Stimulated activated CD4-positive, alpha-beta T cell treated with anti-CD3 and anti-CD28 coated beads, Interleukin-15, amount 100 ng/mL, for 24 hours (primary cell): Measurements from ENCODE around the gene HOXB5.

Source experiments
- DNase-seq: peaks from one replicate; pipeline ENCODE4 v3.0.0-alpha.2; 2020

Gene HOXB5

DNA sequence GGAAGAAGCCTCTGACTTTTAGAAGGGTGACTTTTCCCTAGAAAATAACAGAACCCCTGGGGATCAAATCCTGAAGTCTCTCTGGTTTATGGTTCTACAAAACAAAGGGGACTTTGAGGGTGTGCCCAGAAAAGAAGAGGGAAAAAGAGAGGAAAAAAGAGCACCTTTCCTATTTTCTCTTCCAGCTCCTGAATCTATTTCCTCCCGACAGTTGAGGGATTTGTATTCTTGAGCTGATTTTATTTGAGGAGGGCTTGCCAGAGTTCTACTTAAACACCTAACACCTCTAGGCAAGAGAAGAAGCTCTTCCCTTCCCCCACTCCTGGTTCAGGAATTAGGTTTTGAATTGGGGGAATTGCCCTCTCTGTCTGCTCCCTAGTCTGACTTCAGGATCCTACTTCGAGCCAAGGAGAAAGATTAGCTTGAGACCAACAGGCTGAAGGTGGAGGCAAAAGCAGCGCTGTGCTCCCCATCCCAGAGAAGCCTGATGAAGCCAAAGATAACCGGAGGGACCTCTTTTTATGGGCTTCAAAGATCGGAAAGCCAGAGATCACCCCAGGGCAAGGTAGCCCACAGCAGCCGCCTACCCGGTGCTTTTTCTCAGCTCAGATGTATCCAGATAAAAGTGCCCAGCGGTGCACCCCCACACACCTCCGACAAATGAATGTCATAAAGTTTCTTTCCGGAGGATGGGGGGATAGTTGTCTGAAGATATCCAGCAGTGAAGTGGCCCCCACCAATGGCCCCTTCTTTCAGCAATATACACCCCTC, 4.3 kb downstream of the HOXB5 start:
- no peak for DNase-seq

DNA sequence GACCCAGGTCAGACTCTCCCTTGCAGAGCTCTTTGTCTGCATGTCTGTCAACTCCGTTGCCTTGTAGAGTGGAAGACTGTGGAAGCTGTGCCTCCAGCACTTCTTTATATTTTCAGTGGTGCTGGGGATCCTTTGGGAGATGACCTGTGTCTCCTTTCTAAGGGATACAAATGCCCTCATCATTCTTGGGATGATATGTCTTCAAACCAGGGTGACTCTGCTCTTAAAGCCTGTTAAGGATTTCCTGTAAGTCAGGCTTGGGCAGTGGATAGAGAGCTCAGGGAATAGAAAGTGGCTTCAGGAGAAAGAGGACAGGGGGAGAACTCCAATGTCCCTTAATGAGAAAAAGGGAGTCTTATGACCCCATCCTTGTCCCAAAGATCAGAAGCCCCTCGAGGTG, 5.1 kb downstream of the HOXB5 start:
- DNase-seq = no peak

DNA sequence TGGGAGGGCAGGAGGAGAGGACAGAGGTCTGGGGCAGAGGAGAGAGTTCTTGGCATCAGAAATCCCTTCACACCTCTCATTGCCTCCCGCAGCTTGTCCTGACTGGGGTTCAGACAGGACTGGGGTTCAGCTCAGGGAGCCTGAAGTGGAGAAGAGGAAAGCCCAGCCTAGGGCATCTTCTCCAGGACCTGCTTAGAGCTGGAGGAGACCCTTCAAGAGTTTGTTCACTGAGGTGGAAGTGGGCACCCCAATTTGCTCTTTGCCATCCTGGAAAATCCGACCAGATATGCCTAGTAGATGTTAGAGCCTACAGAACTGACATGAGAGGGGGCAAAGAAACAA, 5.5 kb downstream of the HOXB5 start:
- DNase-seq = no peak

DNA sequence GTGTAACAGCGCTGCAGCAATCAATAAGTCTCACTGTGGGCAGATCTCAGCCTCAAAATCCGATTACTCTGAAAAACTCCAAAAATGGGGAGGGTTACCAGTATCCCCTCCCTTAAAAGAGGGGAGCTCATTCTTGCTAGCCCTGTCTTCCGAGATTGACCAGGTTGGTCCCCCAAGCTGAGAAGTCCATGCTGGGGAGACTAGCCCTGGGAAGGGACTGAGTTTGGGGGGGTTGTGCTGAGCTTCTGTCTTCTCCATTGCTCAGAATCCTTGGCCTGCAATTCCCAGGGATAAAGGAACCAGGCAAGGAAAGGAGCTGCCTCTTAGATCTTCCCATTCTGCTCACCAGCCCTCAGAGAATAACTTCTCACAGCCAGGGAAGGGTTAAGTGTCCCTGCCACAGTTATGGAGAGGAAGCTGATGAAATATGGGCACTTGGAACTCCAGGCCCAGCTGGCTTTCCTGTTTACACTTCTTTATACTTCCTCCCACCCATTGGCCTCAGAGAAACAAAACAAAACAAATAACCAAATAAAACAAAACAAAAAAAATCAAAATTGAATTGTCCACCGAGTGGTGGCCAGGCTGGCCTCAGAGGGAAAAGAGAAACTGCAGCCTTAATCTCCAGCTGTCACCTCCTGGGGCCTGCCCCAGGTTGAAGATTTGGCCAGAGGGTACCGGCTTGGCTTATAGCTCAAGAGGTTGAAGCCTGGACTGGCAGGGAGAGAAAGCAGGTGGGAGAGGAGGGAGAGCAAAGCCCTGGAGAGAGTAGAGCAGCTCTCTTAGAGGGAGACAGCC, 6.1 kb downstream of the HOXB5 start:
- DNase-seq = no peak

DNA sequence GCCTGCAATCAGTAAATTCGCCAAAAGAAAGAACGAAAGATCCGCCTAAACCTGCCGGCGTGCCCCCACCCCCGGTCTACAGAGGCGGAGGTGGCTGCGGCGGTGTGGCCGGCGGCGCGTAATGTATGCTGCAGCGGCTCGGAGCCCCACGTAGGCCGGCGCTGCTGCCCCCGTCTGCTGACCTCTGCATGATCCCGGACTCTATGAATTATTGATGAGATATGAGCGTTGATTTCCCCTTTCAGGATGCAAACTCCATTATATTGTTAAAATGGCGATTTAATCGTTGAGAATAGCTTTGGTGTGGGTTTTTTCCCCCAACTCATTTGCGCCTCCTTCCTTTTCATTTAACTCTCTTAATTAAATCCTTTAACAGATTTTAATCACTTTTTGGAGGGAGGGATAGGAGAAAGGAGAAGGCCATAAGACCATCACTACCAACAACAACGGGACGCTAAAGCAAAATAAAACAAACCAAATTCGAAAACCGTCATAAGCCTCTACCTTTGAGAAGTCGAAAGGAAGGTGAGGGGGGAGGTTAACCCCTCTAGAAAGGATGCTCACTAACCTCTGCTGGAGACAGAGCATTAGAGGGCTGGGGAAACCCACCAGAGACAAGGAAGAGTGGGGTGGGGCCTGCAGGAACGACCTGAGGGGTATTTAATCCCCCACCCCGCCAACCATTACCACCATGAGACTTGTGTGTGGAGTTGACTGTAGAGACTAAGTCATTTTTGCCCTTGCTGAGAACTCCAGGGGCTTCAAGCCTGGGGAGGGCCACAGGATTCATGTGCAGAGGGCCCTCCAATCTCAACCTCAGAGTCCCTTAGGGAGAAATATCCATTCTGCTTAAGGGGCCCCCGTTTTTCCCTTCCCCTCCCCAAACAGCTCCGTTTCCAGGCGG, 7.0 kb downstream of the HOXB5 start:
- DNase-seq = peak; percentile 53

DNA sequence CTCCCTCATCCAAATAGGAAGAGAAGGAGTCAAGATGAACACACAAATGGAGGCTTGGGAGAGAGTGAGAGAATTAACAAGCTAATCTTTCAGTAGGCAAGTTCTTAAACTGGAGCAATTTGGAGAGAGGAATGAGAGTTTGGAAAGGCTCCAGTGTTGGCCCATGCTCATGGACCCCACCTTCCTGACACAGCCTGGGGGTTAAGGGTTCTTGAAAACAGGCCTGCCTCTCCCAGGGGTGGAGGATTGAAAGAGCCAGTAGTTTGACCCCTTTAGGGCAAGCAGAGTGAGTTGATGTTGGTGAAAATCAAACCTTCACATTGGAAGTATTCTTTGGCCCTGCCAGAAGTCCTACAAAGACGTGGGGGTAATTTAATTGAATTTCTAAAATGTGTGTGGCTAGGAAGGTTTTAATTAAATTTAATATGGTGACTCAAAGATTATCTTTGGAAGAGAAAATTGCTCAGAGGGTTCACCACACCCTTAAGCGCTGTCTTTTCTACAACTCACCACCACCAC, 9.3 kb downstream of the HOXB5 start:
- DNase-seq = no peak

DNA sequence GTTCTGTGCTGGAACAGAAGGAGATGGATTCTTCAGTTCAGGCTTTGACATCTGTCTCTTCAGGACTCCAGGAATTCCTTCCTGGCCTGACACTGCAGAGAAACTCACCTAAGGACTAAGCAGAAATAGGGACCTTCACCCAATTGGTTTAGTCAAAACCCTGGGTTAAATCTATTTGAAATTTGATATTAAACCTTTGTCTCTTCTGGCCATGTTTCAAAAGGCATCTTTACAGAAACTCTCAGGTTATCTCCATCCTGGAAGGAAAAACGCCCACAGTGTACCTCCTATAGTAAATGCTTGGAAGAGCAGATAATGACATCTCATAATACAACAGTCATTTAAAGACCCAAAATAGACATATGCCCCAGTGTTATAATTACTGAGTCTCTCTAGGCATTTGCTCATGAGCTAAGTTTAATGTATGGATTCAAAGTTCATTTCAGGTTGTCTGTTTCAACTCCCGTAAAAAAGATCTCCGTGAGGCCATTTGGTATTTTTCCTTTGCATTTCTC, 9.8 kb downstream of the HOXB5 start:
- no peak for DNase-seq

DNA sequence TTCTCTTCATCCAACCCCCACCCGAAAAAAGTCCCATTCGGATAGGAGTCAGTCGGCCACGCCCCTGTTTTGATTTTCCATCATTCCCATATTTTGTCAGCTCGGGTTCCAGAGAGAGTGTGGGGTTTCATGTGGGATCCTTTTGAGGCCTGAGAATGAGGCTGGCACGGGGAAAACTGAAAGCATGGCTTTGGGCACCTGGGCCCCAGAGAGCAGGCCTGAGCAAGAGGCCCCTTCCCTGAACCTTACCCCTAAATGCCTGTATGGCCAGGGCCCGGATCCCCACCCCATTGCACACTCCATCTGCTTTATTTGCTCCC, 10.9 kb downstream of the HOXB5 start:
- no peak for DNase-seq

DNA sequence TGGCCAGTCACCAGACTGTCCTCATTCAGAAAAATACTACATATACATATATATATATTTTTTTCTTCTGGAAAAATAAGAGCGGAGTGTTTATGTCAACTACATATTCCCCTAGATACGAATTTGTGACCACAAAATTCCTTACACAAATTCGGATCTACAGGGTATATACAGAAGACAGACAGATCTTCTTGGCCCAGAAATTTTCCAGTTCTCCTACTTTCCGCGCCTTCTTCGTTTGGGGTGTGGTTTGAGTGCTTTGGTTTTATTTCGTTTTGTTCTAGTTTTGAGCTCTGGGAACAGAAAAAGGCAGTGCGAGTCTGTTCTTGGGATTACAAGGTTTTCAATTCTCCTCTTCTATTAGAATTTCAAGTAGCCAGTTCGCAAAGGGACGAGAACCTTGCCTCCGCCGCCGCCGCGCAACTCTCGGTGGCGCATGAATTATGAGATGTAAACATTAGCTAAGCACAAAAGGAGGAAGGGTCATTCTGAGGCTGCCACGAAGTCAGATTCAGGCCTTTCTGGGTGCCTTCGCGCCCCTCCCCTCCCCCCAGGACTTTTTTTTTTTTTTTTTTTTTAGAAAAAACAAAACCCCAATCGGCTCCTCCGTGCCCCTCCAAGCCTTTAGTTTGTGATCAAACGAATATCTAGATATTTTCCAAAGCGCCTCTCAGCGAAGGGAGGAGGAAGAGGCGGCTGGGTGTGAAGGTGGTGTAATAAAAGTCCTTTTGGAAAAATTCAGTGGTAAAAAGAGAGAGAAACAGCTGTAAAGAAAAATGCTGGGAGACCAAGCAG, 13.6 kb downstream of the HOXB5 start:
- DNase-seq = no peak

DNA sequence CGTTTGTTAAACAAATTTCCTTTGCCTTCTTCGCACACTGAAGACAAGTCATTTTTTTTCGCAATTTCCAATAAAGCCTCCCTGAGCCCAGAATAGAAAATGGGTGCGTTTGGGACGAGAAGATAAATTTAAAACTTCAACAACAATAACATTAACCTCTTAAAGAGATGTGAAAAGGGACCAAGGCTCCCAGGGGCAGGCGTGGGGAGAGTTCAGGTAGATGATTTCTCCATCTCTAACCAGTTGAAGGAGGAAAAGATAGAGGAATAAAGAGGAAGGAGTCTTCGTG, 14.2 kb downstream of the HOXB5 start:
- no peak for DNase-seq

DNA sequence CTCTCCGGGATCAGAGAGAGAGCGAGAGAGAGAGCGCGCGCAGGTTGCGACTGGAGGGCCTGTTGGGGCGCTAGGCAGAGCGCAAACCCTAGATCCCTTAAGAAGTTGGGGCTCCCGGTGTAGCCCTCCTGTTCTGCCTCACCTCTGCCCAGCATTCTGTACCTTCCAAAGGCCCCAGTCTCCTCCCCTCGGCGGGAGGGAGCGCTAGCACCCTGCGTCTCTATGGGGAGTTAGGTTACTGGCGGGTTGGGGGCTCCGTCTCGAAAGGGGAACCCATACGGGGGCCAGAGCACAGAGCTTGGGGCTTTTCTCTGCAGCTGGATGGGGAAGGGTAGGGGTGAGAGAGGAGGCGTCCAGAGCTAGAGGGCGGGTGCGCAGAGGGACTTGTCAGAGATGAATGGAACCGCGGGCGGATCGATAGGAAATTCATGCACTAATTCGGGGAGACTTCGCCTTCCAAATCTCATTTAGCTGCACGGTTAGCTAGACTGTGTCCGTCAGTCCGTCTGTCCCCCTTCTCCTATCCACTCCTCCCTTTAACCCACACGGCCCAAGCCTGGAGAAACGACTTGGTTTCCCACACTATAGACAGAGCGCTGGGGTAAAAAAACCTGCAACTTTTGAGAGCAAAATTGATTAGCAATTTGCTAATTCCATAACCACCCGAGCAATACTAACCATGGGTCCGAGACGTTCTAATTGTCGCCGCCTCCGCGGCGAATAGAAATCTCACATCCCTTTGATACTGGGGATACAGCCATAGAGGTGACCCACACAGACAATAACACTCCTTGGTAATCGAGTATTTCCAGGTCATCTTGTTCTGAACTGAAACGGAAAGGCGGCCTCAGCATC, 14.7 kb downstream of the HOXB5 start:
- DNase-seq = peak; percentile 35

DNA sequence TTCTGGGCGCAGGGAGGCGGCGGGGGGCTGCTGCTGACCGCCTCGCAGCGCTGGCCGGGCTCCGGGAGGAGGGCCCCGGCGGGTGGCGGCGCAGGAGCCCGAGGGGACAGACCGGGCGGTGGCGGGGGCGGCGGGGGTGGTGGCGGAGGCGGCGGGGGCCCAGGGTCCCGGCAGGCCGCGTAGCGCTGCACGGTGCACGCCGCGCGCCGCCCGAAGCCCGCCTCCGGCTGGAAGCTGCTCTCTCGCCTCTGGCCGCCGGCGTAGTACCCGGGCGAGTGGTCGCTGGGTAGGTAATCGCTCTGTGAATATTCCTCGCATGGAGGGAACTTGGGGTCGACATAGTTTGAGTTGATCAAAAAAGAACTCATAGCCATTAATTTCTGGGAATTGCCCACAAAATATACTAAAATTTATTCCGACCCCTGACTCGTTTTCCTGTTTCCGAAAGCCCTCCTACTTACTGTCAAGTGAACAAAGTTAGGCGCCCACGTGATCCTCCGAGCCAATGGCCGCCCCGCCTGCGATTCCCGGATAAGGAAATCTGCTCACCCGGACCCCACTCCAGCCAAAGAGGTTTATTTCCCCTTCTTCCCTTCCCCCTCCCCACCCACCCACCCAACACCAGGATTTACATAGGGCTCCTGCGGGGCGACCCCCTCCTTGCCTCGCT, 15.5 kb downstream of the HOXB5 start, which contains the start of gene HOXB4:
Gene HOXB4, minus strand, starts transcription at position 405 of the 670 bp plus-strand sequence. Its CDS starts 31 bp downstream, at position 374.
- peak; percentile 83 for DNase-seq

DNA sequence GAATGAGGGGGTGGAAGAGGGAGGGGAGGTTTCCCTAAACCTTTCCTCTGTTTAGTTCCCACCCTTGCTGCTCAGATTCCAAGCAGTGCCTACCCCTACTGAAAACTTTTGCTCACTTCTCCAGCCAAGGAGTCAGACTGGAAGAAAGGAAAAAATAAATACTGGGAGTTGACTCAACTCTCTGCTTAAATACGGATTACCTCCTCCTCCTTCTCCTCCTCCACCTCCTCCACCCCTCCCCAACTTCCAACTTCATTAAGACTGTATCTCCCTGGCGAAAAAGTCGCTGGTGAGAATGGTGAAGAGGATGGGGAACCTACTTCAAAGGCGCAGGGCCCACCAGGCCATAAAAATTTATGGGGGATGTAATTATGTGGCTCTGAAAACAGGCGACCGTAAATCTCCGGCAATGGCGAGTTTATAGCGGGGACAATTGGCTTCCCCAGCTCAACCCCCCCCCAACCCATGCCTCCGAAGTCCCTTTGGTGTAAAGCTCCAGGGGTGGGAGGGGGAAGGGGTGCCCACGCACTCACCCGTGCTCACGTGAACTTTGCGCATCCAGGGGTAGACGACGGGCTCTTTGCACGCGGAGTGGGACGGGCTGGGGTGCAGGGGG, 16.1 kb downstream of the HOXB5 start:
- DNase-seq = no peak

DNA sequence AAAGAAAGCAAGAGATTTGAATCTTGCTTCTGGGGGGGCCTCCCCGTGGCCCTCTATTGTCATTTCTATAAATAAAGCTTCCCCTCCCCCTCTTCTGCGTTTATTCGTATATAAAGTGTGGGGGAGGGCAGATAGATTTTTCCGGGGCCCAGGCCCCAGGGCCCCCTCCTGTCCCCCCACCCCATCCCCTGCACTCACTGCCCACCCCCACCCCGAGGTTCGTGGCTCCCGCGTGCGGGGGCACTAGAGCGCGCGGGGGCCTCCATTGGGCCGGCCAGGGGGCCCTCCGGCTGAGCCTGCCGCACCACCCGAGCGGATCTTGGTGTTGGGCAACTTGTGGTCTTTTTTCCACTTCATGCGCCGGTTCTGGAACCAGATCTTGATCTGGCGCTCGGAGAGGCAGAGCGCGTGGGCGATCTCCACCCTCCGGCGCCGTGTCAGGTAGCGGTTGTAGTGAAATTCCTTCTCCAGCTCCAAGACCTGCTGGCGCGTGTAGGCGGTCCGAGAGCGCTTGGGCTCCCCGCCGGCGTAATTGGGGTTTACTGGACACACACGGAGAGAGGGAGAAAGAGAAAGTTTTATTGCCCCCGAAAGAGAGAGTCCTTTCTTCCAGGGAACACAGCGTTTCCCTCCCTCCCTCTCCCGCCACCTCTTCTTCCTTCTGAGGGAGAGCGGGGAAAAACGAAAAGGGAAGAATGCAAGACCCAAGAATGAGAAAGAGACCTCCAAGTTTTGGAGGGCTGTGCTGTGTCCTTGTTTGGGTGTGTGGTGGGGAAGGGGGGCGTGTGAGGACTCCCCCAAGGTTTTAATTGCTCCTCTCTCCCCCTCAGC, 16.9 kb downstream of the HOXB5 start:
- peak; percentile 45 for DNase-seq

DNA sequence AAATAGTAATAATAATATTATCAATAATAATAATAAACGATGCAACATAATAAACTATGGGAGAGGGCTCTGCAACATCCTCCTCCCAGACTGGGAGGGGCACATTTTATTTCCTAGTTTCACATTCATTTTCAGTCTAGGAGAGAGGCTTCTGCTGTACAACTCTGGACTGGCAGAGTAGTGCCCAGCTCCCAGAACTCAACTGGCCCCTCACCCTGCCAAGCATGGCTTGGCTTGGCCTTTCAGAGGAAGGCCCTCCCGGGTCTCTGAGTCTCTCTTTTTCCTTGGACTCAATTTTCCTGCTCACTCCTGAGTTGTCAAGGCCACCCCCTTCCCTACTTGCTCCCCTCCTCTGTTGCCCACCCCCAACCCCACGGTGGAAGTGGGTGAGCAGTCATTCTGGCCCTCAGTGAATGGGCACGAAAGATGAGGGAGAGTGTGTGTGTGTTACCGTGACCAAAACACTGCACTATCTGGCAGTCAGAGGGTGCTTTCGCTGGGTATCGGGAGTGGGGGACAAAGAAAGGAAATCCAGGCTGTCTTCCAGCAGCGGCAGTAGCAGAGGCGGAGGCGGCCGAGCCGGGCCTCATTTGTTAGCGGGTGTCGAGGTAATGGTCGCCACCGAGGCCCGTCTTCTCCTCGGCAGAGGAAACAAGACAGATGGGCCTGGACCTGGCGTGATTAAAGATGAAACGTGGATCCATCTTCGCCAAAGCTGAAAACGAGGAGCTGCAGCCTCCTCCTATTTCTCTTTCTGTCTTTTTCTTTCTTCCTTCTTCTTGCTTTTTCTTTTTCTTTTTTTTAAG, 17.7 kb downstream of the HOXB5 start:
- DNase-seq = no peak

DNA sequence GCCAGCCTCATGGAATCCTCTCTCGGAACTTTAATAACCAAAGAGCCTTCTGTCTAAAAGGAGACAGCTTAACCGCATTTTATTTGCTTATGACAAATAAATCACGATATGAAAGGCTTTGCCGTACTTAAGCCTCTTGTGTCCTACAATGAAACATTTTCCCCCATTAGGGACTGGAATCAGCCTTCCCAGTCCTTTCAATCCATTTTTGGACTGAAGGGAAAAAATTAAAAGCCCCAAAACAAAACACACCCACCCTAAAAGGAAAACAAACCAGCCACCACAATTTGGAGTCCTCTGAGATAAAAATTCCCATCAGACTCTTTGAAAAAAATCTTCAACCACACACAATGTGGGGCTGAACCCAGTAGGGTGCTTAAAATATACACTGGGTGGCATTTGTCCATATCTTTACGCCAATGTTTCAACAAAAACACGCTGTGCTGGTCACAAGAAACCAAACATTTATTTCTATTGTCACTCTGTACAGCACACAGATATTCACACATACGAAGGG, 18.5 kb downstream of the HOXB5 start:
- DNase-seq = no peak

DNA sequence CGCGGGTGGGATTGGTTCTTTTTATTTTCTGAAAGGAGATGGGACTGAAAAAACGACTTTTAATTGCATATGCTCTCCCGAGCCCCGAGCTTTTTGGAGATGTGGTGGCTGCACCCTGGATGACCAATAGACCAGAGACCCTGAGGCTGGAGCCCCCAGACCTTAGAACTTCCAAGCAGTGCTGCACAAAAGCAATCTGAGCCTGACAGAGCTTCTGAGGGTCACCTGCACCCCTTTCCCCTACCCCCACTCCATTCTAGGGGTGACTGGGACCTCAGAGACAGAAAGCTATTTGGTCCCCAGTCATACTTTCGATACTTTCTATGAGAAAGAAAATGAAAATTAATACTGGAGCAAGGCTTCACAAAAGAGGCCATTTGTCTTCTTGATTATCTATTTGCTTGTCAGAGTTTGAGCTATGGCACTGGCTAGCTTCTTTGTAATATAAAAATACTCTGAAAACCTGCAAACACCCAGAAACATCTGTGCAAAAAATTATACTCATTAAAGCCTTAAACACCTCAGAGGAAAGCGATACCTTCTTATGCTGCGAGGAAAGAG, 19.0 kb downstream of the HOXB5 start:
- no peak for DNase-seq
